ENCODE measurements around the gene ARHGEF10L.

Gene ARHGEF10L

GRCh38 chr1:17586172-17586964, 46.9 kb downstream of the ARHGEF10L start:
- peak; percentile 74 for DNase-seq (ENCODE audit: low read depth)
- H3K4me3 ChIP-seq (ENCODE audit: low read length) = no peak overlapping the region

DNA sequence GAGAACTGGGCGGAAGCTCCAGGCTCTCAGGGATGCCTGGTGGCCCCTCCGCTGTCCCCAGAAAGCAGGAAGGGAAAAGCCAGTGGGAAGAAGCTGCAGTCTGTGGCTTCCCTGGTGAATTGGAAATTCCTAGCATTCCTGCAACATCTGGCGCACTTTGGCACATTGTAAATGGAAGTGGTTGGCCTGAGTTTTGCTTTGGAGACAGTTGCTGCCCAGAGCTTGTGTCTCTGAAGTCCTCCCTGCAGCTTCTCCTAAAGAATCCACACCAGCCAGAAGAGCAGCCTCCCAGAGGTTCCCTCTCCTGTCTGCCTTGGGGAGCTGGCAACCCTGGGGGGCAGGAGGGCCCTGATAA, 48.2 kb downstream of the ARHGEF10L start:
- TF ChIP-seq, protein P1, sequence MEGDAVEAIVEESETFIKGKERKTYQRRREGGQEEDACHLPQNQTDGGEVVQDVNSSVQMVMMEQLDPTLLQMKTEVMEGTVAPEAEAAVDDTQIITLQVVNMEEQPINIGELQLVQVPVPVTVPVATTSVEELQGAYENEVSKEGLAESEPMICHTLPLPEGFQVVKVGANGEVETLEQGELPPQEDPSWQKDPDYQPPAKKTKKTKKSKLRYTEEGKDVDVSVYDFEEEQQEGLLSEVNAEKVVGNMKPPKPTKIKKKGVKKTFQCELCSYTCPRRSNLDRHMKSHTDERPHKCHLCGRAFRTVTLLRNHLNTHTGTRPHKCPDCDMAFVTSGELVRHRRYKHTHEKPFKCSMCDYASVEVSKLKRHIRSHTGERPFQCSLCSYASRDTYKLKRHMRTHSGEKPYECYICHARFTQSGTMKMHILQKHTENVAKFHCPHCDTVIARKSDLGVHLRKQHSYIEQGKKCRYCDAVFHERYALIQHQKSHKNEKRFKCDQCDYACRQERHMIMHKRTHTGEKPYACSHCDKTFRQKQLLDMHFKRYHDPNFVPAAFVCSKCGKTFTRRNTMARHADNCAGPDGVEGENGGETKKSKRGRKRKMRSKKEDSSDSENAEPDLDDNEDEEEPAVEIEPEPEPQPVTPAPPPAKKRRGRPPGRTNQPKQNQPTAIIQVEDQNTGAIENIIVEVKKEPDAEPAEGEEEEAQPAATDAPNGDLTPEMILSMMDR (conservative IDR thresholded peaks at IDR 0.05; ENCODE audit: low read depth, low read length) = no peak
- no peak overlapping the region for H3K4me3 ChIP-seq (ENCODE audit: low read length)
- no peak for DNase-seq (ENCODE audit: low read depth)

More at GRCh38 chr1:17586172-17586964, 46.9 kb downstream of the ARHGEF10L start:
- TF ChIP-seq, protein P1 (conservative IDR thresholded peaks at IDR 0.05; ENCODE audit: low read depth, low read length) = no peak

GRCh38 chr1:17588048-17588871, 48.8 kb downstream of the ARHGEF10L start:
- TF ChIP-seq, protein P1 (conservative IDR thresholded peaks at IDR 0.05; ENCODE audit: low read depth, low read length) = no peak
- H3K4me3 ChIP-seq (ENCODE audit: low read length) = peak overlapping the region; percentile 14
- no peak for DNase-seq (ENCODE audit: low read depth)

- TF ChIP-seq, protein P1 (conservative IDR thresholded peaks at IDR 0.05; ENCODE audit: low read depth, low read length) = no peak
- no peak for DNase-seq (ENCODE audit: low read depth)
- no peak overlapping the region for H3K4me3 ChIP-seq (ENCODE audit: low read length)
Observed at GRCh38 chr1:17591814-17592430, 52.4 kb downstream of the ARHGEF10L start.

GRCh38 chr1:17594026-17594425, 54.5 kb downstream of the ARHGEF10L start:
- TF ChIP-seq, protein P1 (conservative IDR thresholded peaks at IDR 0.05; ENCODE audit: low read depth, low read length) = no peak
- DNase-seq (ENCODE audit: low read depth) = no peak
- no peak overlapping the region for H3K4me3 ChIP-seq (ENCODE audit: low read length)

DNA sequence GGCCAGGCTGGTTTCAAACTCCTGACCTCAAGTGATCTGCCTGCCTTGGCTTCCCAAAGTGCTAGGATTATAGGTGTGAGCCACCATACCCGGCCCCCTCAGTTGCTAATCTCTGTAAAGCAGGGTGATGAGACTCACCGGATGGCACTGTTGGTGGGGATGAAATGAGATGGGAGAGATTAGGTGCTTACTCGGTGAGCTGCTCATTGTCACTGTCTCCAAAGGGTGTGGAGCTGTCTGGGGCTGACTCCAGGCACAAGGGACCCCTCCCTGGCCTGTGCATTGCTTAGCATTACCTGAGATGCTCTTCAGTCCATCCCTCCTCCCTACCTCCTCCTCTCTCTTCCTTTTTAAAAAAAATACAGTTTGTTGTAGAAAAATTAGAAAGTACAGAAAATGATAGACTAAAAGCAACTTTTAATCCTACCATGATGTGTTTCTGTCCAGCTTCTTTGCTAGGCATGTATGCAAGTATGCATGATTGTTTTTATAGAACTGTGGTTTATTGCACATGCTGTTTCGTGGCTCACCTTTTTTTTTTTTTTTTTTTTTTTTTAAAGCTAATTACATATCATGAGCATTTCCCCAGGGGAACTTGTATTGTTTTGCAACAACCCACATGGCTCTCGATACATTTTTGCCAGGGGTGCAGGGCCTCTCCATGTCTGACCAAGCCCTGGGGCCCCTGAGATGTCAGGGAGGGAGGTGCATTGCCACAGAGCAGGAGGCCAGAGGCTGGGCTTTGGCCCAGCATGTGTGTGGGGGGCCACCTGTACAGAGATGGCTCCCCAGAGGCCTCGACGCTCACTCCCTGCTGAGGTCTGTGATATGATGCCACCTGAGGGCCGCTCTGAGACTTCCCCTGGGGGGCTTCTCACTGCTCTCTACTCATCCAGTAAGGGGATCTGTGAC, 55.4 kb downstream of the ARHGEF10L start:
- TF ChIP-seq, protein P1 (conservative IDR thresholded peaks at IDR 0.05; ENCODE audit: low read depth, low read length) = no peak

More for the DNA sequence above, 55.4 kb downstream of the ARHGEF10L start:
- no peak overlapping the region for H3K4me3 ChIP-seq (ENCODE audit: low read length)
- no peak for DNase-seq (ENCODE audit: low read depth)
